Testis (tissue), 2 donors: Measurements from ENCODE around the gene MAP1B.

Source experiments
- CTCF ChIP-seq, 3 experiments: fragments of 450-650 bp in 2 of 3; fragments of 200-600 bp in 1 of 3; sonication (generic) in 1 of 3; IDR thresholded peaks; one replicate each; pipeline ENCODE4 v1.5.1; 2016 to 2019; ENCODE audit warnings: antibody characterized with exemption in 3 of 3, mild to moderate bottlenecking in 2 of 3, moderate library complexity in 1 of 3
- POLR2A ChIP-seq: fragments of 450-650 bp; IDR thresholded peaks from one replicate; pipeline ENCODE4 v1.6.1; 2017; ENCODE audit warnings: antibody characterized with exemption, mild to moderate bottlenecking, moderate library complexity

- no peak for TF ChIP-seq POLR2A
- no peak for TF ChIP-seq CTCF (IDR thresholded peaks at IDR 0.05)
Observed at GRCh38 chr5:72154076-72154756, 46.9 kb downstream of the MAP1B start.
